ENCODE results near the gene GRIK3. TPM values are rescaled to one million over a fixed set of nuclear protein-coding genes. Genes with fewer than 3 reads are reported as not detected.

GRIK3 gene
- total and polyA plus RNA-seq, 4 donors = 0.03 to 0.08 (median 0.05) TPM; not detected in 1

GRCh38 chr1:36818771-36819170 lies 215.5 kb downstream of the GRIK3 start:
- no peaks in the 10 kb centered on the region for H3K36me3 ChIP-seq (ENCODE audit: control insufficient read depth in 4 of 4, insufficient read depth in 3 of 4, low read depth in 1 of 4, low read length in 3 of 4)
- DNase-seq (ENCODE audit: low spot score) = no peak
- H3K9me3 ChIP-seq (ENCODE audit: control insufficient read depth in 4 of 4, low read length in 3 of 4) = no peaks in the 10 kb centered on the region
- H3K9ac ChIP-seq (ENCODE audit: low read depth in 1 of 2, low read length in 2 of 2) = no peak overlapping the region
- peaks cover 0 to 7% (median 0%) of the 10 kb centered on the region in 4 donors for H3K27me3 ChIP-seq (ENCODE audit: control insufficient read depth in 4 of 4, insufficient read depth in 4 of 4, low read length in 3 of 4)
- TF ChIP-seq CTCF (IDR thresholded peaks at IDR 0.05; ENCODE audit: low read depth, low read length, missing input control) (no peak), HNF4A (conservative IDR thresholded peaks at IDR 0.05) (no peak), JUND (IDR thresholded peaks at IDR 0.05) (no peak), GABPA (IDR thresholded peaks at IDR 0.05 in 1 of 2, conservative IDR thresholded peaks at IDR 0.05 in 1 of 2) (no peak), ATF3 (IDR thresholded peaks at IDR 0.05) (no peak), SP1 (IDR thresholded peaks at IDR 0.05) (no peak), EGR1 (IDR thresholded peaks at IDR 0.05; ENCODE audit: low read depth in 2 of 2) (no peak), YY1 (IDR thresholded peaks at IDR 0.05) (no peak), RAD21 (IDR thresholded peaks at IDR 0.05) (no peak), HNF4G (IDR thresholded peaks at IDR 0.05) (no peak), FOXA1 (IDR thresholded peaks at IDR 0.05) (no peak), MAX (IDR thresholded peaks at IDR 0.05) (no peak), REST (IDR thresholded peaks at IDR 0.05) (no peak), FOXA2 (IDR thresholded peaks at IDR 0.05) (no peak), NR2F2 (IDR thresholded peaks at IDR 0.05) (no peak), ZBTB33 (IDR thresholded peaks at IDR 0.05) (no peak), TAF1 (conservative IDR thresholded peaks at IDR 0.05) (no peak)
- no peak overlapping the region for H3K4me3 ChIP-seq (ENCODE audit: low read depth in 1 of 3, low read length in 3 of 3)
- no peaks in the 10 kb centered on the region for H3K4me1 ChIP-seq (ENCODE audit: control insufficient read depth in 4 of 4, insufficient read depth in 4 of 4, low read length in 3 of 4)
- H3K27ac ChIP-seq (ENCODE audit: low read depth in 1 of 2, low read length in 2 of 2) = no peak overlapping the region
- WGBS = 47% methylated on average over 2 of the region's 2 CpGs

- WGBS = 86% methylated on average over 2 of the region's 2 CpGs
- peaks cover 0 to 7% (median 0%) of the 10 kb centered on the region in 4 donors for H3K27me3 ChIP-seq (ENCODE audit: control insufficient read depth in 4 of 4, insufficient read depth in 4 of 4, low read length in 3 of 4)
- no peaks in the 10 kb centered on the region for H3K36me3 ChIP-seq (ENCODE audit: control insufficient read depth in 4 of 4, insufficient read depth in 3 of 4, low read depth in 1 of 4, low read length in 3 of 4)
- no peaks in the 10 kb centered on the region for H3K9me3 ChIP-seq (ENCODE audit: control insufficient read depth in 4 of 4, low read length in 3 of 4)
- no peak overlapping the region for H3K27ac ChIP-seq (ENCODE audit: low read depth in 1 of 2, low read length in 2 of 2)
- no peak overlapping the region for H3K9ac ChIP-seq (ENCODE audit: low read depth in 1 of 2, low read length in 2 of 2)
- no peak for DNase-seq (ENCODE audit: low spot score)
- H3K4me1 ChIP-seq (ENCODE audit: control insufficient read depth in 4 of 4, insufficient read depth in 4 of 4, low read length in 3 of 4) = no peaks in the 10 kb centered on the region
- no peak overlapping the region for H3K4me3 ChIP-seq (ENCODE audit: low read depth in 1 of 3, low read length in 3 of 3)
- no peak for TF ChIP-seq EGR1 (IDR thresholded peaks at IDR 0.05; ENCODE audit: low read depth in 2 of 2)
- TF ChIP-seq TAF1 (conservative IDR thresholded peaks at IDR 0.05) = no peak
- TF ChIP-seq RAD21 (IDR thresholded peaks at IDR 0.05) = no peak
- TF ChIP-seq JUND (IDR thresholded peaks at IDR 0.05) = no peak
- no peak for TF ChIP-seq GABPA (IDR thresholded peaks at IDR 0.05 in 1 of 2, conservative IDR thresholded peaks at IDR 0.05 in 1 of 2)
- TF ChIP-seq HNF4A (conservative IDR thresholded peaks at IDR 0.05) = no peak
- TF ChIP-seq ATF3 (IDR thresholded peaks at IDR 0.05) = no peak
- TF ChIP-seq NR2F2 (IDR thresholded peaks at IDR 0.05) = no peak
- no peak for TF ChIP-seq YY1 (IDR thresholded peaks at IDR 0.05)
- no peak for TF ChIP-seq CTCF (IDR thresholded peaks at IDR 0.05; ENCODE audit: low read depth, low read length, missing input control)
- no peak for TF ChIP-seq SP1 (IDR thresholded peaks at IDR 0.05)
- no peak for TF ChIP-seq REST (IDR thresholded peaks at IDR 0.05)
Measured at GRCh38 chr1:36816348-36816747, 218.0 kb downstream of the GRIK3 start.

Data from liver (tissue), 9 donors.